Ovary (tissue), 3 donors: ENCODE results near the gene KRTAP1-5.

ENCODE experiments used
- EP300 ChIP-seq: sonication (generic); formaldehyde crosslinking; IDR thresholded peaks from one replicate; pipeline ENCODE4 v1.6.1; 2017; ENCODE audit warnings: antibody characterized with exemption
- POLR2A ChIP-seq: fragments of 450-650 bp; IDR thresholded peaks from one replicate; pipeline ENCODE4 v1.6.1; 2017; ENCODE audit warnings: antibody characterized with exemption, mild to moderate bottlenecking, moderate library complexity
- TF ChIP-seq, protein P1 (sequence below), 3 donors: fragments of 450-650 bp in 2 of 3; fragments of 200-600 bp in 1 of 3; IDR thresholded peaks; one replicate each; pipeline versions ENCODE4 v1.5.1 to v1.8.0; 2016 to 2022; ENCODE audit warnings: antibody characterized with exemption in 3 of 3, mild to moderate bottlenecking in 1 of 3
- donor health status: DM: no; HTN: no; CAD: no.

DNA sequence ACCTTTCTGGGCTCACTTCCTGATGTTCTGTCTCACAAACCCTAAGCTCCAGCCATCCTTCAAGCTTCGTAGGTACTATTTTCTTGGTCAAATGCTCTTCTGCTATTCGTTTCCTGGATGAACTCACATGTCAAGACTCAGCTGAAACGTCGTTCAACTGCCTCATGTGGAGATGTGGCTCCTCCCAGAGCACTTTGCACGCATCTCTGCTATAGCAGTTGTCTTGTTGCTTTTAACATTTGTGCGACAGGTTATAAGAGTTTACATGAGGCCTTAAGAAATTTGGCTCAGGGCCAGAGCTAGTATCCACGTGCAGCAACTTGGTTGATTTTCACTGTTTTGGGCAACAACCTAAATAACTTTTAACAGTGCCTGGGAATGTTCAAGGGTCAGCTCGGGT is 40.1 kb downstream of the KRTAP1-5 start:
- TF ChIP-seq POLR2A (no peak), EP300 (no peak)
- TF ChIP-seq, protein P1, sequence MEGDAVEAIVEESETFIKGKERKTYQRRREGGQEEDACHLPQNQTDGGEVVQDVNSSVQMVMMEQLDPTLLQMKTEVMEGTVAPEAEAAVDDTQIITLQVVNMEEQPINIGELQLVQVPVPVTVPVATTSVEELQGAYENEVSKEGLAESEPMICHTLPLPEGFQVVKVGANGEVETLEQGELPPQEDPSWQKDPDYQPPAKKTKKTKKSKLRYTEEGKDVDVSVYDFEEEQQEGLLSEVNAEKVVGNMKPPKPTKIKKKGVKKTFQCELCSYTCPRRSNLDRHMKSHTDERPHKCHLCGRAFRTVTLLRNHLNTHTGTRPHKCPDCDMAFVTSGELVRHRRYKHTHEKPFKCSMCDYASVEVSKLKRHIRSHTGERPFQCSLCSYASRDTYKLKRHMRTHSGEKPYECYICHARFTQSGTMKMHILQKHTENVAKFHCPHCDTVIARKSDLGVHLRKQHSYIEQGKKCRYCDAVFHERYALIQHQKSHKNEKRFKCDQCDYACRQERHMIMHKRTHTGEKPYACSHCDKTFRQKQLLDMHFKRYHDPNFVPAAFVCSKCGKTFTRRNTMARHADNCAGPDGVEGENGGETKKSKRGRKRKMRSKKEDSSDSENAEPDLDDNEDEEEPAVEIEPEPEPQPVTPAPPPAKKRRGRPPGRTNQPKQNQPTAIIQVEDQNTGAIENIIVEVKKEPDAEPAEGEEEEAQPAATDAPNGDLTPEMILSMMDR (IDR thresholded peaks at IDR 0.05): no peak
